Mesenchymal stem cell (in vitro differentiated cells and primary cell): ENCODE results near the gene HKDC1.
"Not testable (repeated sequence)": the region's sequence is repeated elsewhere in the genome, so short reads cannot be mapped to it uniquely, and the experiment has no call there.

Source experiments
- DNase-seq: peaks from one replicate; pipeline ENCODE4 v3.0.0-alpha.2; 2013
- H2AFZ ChIP-seq: one replicate; pipeline ENCODE4 v1.6.1; 2013; ENCODE audit warnings: low read depth, mild to moderate bottlenecking, control low read depth, inconsistent platforms, low read length, moderate library complexity
- H2AK5ac ChIP-seq: 2 replicates; pipeline ENCODE4 v1.6.1; 2013; ENCODE audit warnings: low read length, moderate library complexity, mild to moderate bottlenecking, inconsistent platforms; ENCODE audit not compliant: severe bottlenecking
- H2BK120ac ChIP-seq: one replicate; pipeline ENCODE4 v1.6.1; 2013; ENCODE audit warnings: low read depth, mild to moderate bottlenecking, inconsistent platforms, low read length, moderate library complexity
- H2BK12ac ChIP-seq, 2 experiments: one replicate each; pipeline ENCODE4 v1.6.1; 2013; ENCODE audit warnings: inconsistent platforms in 2 of 2, low read length in 2 of 2, mild to moderate bottlenecking in 2 of 2, moderate library complexity in 2 of 2, control low read depth in 1 of 2
- H2BK15ac ChIP-seq: one replicate; pipeline ENCODE4 v1.6.1; 2013; ENCODE audit warnings: mild to moderate bottlenecking, low read depth, inconsistent platforms; ENCODE audit not compliant: poor library complexity, severe bottlenecking
- H2BK5ac ChIP-seq: 2 replicates; pipeline ENCODE4 v1.6.1; 2013; ENCODE audit warnings: low read depth, mild to moderate bottlenecking, low read length, control low read depth, inconsistent platforms; ENCODE audit not compliant: poor library complexity, severe bottlenecking
- H3K14ac ChIP-seq, 2 experiments: one replicate each; pipeline ENCODE4 v1.6.1; 2013; ENCODE audit warnings: inconsistent platforms in 2 of 2, low read length in 2 of 2, control low read depth in 1 of 2, mild to moderate bottlenecking in 1 of 2, moderate library complexity in 1 of 2
- H3K18ac ChIP-seq, 2 experiments: one replicate each; pipeline ENCODE4 v1.6.1; 2013; ENCODE audit warnings: inconsistent platforms in 2 of 2, low read length in 2 of 2, control low read depth in 1 of 2, low read depth in 1 of 2, mild to moderate bottlenecking in 1 of 2
- H3K23ac ChIP-seq, 2 experiments: one replicate each; pipeline ENCODE4 v1.6.1; 2013; ENCODE audit warnings: inconsistent platforms in 2 of 2, low read length in 2 of 2, mild to moderate bottlenecking in 2 of 2, moderate library complexity in 2 of 2, control low read depth in 1 of 2
- H3K27ac ChIP-seq: 2 replicates; pipeline ENCODE4 v1.5.1; 2013; ENCODE audit warnings: mild to moderate bottlenecking, moderate library complexity, low read length, control low read depth, inconsistent platforms; ENCODE audit not compliant: poor library complexity, severe bottlenecking
- H3K27me3 ChIP-seq, 2 experiments: 2 replicates each; pipeline versions ENCODE4 v1.6.1 to v1.7.0; 2013; ENCODE audit warnings: low read length in 2 of 2, mild to moderate bottlenecking in 2 of 2, moderate library complexity in 2 of 2, control low read depth in 1 of 2, inconsistent platforms in 1 of 2; ENCODE audit not compliant: control insufficient read depth in 1 of 2, insufficient read depth in 1 of 2
- H3K36me3 ChIP-seq, 2 experiments: 2 replicates each; pipeline versions ENCODE4 v1.6.1 to v1.7.0; 2013; ENCODE audit warnings: low read length in 2 of 2, control low read depth in 1 of 2, inconsistent platforms in 1 of 2, low read depth in 1 of 2, mild to moderate bottlenecking in 1 of 2; ENCODE audit not compliant: insufficient read depth in 2 of 2, control insufficient read depth in 1 of 2
- H3K4ac ChIP-seq, 2 experiments: one replicate each; pipeline ENCODE4 v1.6.1; 2013; ENCODE audit warnings: inconsistent platforms in 2 of 2, low read length in 2 of 2, mild to moderate bottlenecking in 2 of 2, moderate library complexity in 2 of 2, control low read depth in 1 of 2, low read depth in 1 of 2
- H3K4me1 ChIP-seq: 2 replicates; pipeline ENCODE4 v1.6.1; 2013; ENCODE audit warnings: low read depth, low read length, control low read depth; ENCODE audit not compliant: control insufficient read depth, insufficient read depth
- H3K4me2 ChIP-seq: 2 replicates; pipeline ENCODE4 v1.6.1; 2013; ENCODE audit warnings: low read length, mild to moderate bottlenecking, inconsistent platforms; ENCODE audit not compliant: poor library complexity, severe bottlenecking
- H3K4me3 ChIP-seq, 2 experiments: 2 replicates each; pipeline versions ENCODE4 v1.5.1 to v1.7.0; 2013; ENCODE audit warnings: low read length in 2 of 2, mild to moderate bottlenecking in 2 of 2, control low read depth in 1 of 2, low read depth in 1 of 2; ENCODE audit not compliant: insufficient read depth in 1 of 2
- H3K79me1 ChIP-seq: replicated peaks from 2 replicates; pipeline ENCODE4 v1.6.1; 2013; ENCODE audit warnings: mild to moderate bottlenecking, control low read depth, low read length, inconsistent platforms; ENCODE audit not compliant: poor library complexity, severe bottlenecking
- H3K9ac ChIP-seq: 2 replicates; pipeline ENCODE4 v1.7.0; 2013; ENCODE audit warnings: mild to moderate bottlenecking, low read length, moderate library complexity
- H3K9me3 ChIP-seq: 2 replicates; pipeline ENCODE4 v1.7.0; 2013; ENCODE audit warnings: mild to moderate bottlenecking, low read length; ENCODE audit not compliant: control insufficient read depth
- H4K8ac ChIP-seq: one replicate; pipeline ENCODE4 v1.6.1; 2013; ENCODE audit warnings: inconsistent platforms, mild to moderate bottlenecking, low read length, moderate library complexity
- H4K91ac ChIP-seq: one replicate; pipeline ENCODE4 v1.6.1; 2013; ENCODE audit warnings: mild to moderate bottlenecking, low read length, inconsistent platforms
- WGBS: methylation state at CpG from one replicate; pipeline ENCODE4 v1.1.7; 2013; ENCODE audit warnings: mixed read lengths; 5-methylcytosine and 5-hydroxymethylcytosine counted together

The HKDC1 gene

DNA sequence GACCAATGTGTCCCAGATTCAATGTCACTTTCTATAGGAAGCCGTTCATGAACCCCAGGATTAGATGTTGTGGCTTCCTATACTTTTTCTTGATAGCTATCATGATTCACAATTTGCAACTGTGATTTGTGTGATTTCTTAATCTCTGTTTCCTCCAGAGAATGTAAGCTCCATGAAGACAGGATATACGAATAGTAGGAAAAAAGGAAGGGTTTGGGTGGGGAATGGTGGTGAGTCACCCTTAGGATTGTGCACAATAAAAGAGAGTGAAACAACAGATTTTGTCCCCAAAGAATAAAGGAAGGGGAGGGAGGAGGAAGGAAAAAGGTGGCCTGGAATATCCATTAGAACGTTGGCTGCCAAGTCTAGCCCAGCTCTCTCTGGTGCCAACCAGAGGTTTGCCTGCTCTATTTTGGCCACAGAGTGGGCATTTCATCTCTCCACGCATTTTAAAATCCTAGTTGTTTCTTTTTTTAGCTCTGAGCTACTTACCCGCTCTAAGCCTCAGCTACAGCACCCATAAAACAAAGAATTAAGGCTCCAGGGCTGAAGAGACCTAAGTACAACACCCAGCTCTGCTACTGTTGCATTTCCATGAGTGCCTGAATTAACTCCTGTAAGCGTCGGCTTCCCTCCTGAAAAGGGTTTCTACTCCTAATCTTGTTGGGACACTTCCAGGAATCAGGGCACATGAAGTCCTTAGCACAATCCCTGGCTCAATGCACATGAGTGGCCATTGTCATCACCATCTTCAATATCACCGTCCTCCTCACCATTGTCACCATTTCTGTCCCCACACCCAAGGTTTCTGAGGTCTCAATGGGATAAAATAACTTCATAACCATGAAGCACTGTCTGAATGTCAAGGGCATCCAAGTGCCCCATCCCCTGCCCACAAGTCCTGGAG lies 61.6 kb downstream of the HKDC1 start:
- Histone ChIP-seq H3K4ac (no peak overlapping the region), H2BK5ac (no peak overlapping the region), H2AFZ (no peak overlapping the region), H4K91ac (no peak overlapping the region), H3K9me3 (peaks cover 6% of the 10 kb centered on the region), H3K4me3 (no peak overlapping the region), H3K4me2 (no peak overlapping the region), H3K18ac (no peak overlapping the region), H3K9ac (no peak overlapping the region), H3K14ac (no peak overlapping the region), H4K8ac (no peak overlapping the region), H2AK5ac (no peak overlapping the region), H2BK120ac (no peak overlapping the region), H3K27me3 (peaks cover 8 to 14% of the 10 kb centered on the region in 2 experiments), H3K27ac (no peak overlapping the region), H2BK15ac (no peak overlapping the region), H3K79me1 (no peaks in the 10 kb centered on the region), H2BK12ac (no peak overlapping the region), H3K36me3 (no peaks in the 10 kb centered on the region), H3K23ac (no peak overlapping the region), H3K4me1 (peaks cover 7% of the 10 kb centered on the region)
- 91% methylated on average over 7 of the region's 8 CpGs for WGBS
- no peak for DNase-seq

- not testable (repeated sequence) for H3K9me3 ChIP-seq, H4K91ac ChIP-seq, H2AK5ac ChIP-seq, H2BK15ac ChIP-seq, H3K4ac ChIP-seq, H3K79me1 ChIP-seq, H3K4me2 ChIP-seq, H3K4me1 ChIP-seq, DNase-seq, H3K4me3 ChIP-seq, H2BK12ac ChIP-seq, H3K36me3 ChIP-seq, H4K8ac ChIP-seq, H2BK5ac ChIP-seq, H2BK120ac ChIP-seq, H2AFZ ChIP-seq, H3K9ac ChIP-seq, H3K23ac ChIP-seq, H3K27ac ChIP-seq, H3K18ac ChIP-seq
- Histone ChIP-seq H3K14ac (peak overlapping the region in 1 of 2 experiments; percentile 15), H3K27me3 (peaks cover 12 to 14% of the 10 kb centered on the region in 2 experiments)
- 89% methylated on average over 6 of the region's 6 CpGs for WGBS
Measured at GRCh38 chr10:69284402-69284801, 64.3 kb downstream of the HKDC1 start.

GRCh38 chr10:69285699-69286098 lies 65.6 kb downstream of the HKDC1 start:
- Histone ChIP-seq H3K23ac (no peak overlapping the region), H3K4me3 (no peak overlapping the region), H2BK5ac (no peak overlapping the region), H3K4me1 (no peaks in the 10 kb centered on the region), H3K36me3 (no peaks in the 10 kb centered on the region), H3K14ac (no peak overlapping the region), H3K9me3 (peaks cover 6% of the 10 kb centered on the region), H2AK5ac (no peak overlapping the region), H3K4me2 (no peak overlapping the region), H2BK120ac (no peak overlapping the region), H3K27ac (no peak overlapping the region), H2AFZ (no peak overlapping the region), H2BK12ac (no peak overlapping the region), H3K4ac (no peak overlapping the region), H4K91ac (no peak overlapping the region), H3K18ac (no peak overlapping the region), H2BK15ac (no peak overlapping the region), H4K8ac (no peak overlapping the region), H3K9ac (no peak overlapping the region), H3K79me1 (no peaks in the 10 kb centered on the region), H3K27me3 (peaks cover 12 to 14% of the 10 kb centered on the region in 2 experiments)
- DNase-seq: no peak
- WGBS: 100% methylated on average over 1 of the region's 4 CpGs

- Histone ChIP-seq H2BK12ac (no peak overlapping the region), H3K4ac (no peak overlapping the region), H3K23ac (no peak overlapping the region), H4K91ac (no peak overlapping the region), H2AFZ (no peak overlapping the region), H3K4me3 (no peak overlapping the region), H3K4me1 (no peaks in the 10 kb centered on the region), H3K36me3 (no peaks in the 10 kb centered on the region), H3K9ac (no peak overlapping the region), H2BK120ac (no peak overlapping the region), H3K27me3 (peaks cover 13% of the 10 kb centered on the region in 2 experiments), H4K8ac (no peak overlapping the region), H3K18ac (no peak overlapping the region), H2BK5ac (no peak overlapping the region), H3K9me3 (peaks cover 3% of the 10 kb centered on the region), H2AK5ac (no peak overlapping the region), H2BK15ac (no peak overlapping the region), H3K79me1 (no peaks in the 10 kb centered on the region), H3K27ac (no peak overlapping the region), H3K4me2 (no peak overlapping the region), H3K14ac (no peak overlapping the region)
- no peak for DNase-seq
- 100% methylated on average over 1 of the region's 4 CpGs for WGBS
Measured at GRCh38 chr10:69287181-69287580, 67.0 kb downstream of the HKDC1 start.
